HG02759 (cell line): Measurements from ENCODE around the gene PTTG1IP.
"Not testable (repeated sequence)": the region's sequence is repeated elsewhere in the genome, so short reads cannot be mapped to it uniquely, and the experiment has no call there.

Source experiments
- ATAC-seq: cut with Tn5 transposase; IDR thresholded peaks from one replicate; pipeline ENCODE4 v1.9.1; 2021; ENCODE audit warnings: mild to moderate bottlenecking, moderate library complexity; ENCODE audit not compliant: unreplicated experiment

Gene PTTG1IP

GRCh38 chr21:44873356-44874239, at the start of gene PTTG1IP:
TSS of gene PTTG1IP (minus strand) at chr21:44873690. CDS start at chr21:44873616, 74 bp downstream.
- peak; percentile 78 for ATAC-seq

GRCh38 chr21:44921928-44922327, 48.4 kb upstream of the PTTG1IP start:
- no peak for ATAC-seq

- peak; percentile 76 for ATAC-seq
Observed at GRCh38 chr21:44920694-44921604, 47.5 kb upstream of the PTTG1IP start, which contains the start of gene ITGB2. TSS of gene ITGB2 (minus strand) at chr21:44920899. CDS start at chr21:44910782, 10,117 bp downstream.

- ATAC-seq = no peak
Observed at GRCh38 chr21:44919913-44920693, 46.6 kb upstream of the PTTG1IP start.

- ATAC-seq = no peak
Observed at GRCh38 chr21:44919111-44919912, 45.8 kb upstream of the PTTG1IP start.

GRCh38 chr21:44918581-44919033, 45.1 kb upstream of the PTTG1IP start:
- no peak for ATAC-seq

GRCh38 chr21:44918107-44918470, 44.6 kb upstream of the PTTG1IP start:
- no peak for ATAC-seq

- ATAC-seq = no peak
Observed at GRCh38 chr21:44917446-44918106, 44.1 kb upstream of the PTTG1IP start.

GRCh38 chr21:44916965-44917364, 43.5 kb upstream of the PTTG1IP start:
- ATAC-seq = no peak

GRCh38 chr21:44914176-44914874, 40.8 kb upstream of the PTTG1IP start:
- ATAC-seq = peak; percentile 58

- no peak for ATAC-seq
Observed at GRCh38 chr21:44913425-44914175, 40.1 kb upstream of the PTTG1IP start.

- ATAC-seq = not testable (repeated sequence)
Observed at GRCh38 chr21:44912506-44913412, 39.3 kb upstream of the PTTG1IP start.

GRCh38 chr21:44912158-44912473, 38.6 kb upstream of the PTTG1IP start:
- ATAC-seq = no peak

GRCh38 chr21:44911384-44912157, 38.1 kb upstream of the PTTG1IP start:
- ATAC-seq = peak; percentile 43

- no peak for ATAC-seq
Observed at GRCh38 chr21:44911068-44911383, 37.5 kb upstream of the PTTG1IP start.

- no peak for ATAC-seq
Observed at GRCh38 chr21:44910229-44911067, 37.0 kb upstream of the PTTG1IP start.
